T47D (cell line): ENCODE measurements around the gene HNRNPM.

Source experiments
- DNase-seq, 2 experiments: peaks; one replicate each; pipeline versions ENCODE4 v3.0.0 to v3.0.0-alpha.2; 2011 to 2012; ENCODE audit warnings: low read depth in 1 of 2, low spot score in 1 of 2
- JUND ChIP-seq: IDR thresholded peaks from 2 replicates; pipeline ENCODE4 v1.6.1; 2012; ENCODE audit warnings: low read depth
- in situ Hi-C: cut with HindIII; loops from 2 replicates; pipeline ENCODE4 v1.10.0; 2016; ENCODE audit warnings: low sequenced_read_pairs, low pct_unique_long_range_greater_than_20kb

HNRNPM gene

DNA sequence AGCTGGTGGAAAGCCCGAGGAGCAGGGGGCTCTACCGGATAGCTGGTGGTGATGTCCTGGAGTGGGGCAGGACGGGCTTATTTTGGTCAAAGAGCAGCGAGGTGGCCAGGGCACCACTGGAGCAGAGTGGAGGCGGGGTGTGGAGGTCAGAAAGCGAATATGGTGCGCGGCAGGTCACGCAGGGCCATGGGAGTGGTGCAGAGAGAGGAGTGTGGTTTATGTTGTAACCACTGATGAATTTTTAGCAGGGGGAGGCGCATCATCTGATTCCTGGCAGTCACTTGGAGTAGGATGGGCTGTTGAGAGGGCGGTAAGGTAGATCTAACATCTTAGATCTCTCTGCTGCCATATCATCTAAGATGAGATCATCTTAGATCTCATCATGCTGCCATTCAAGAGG is 70.5 kb downstream of the HNRNPM start:
- no peak for TF ChIP-seq JUND
- DNase-seq = no peak
- in situ Hi-C loops = no loop called here

DNA sequence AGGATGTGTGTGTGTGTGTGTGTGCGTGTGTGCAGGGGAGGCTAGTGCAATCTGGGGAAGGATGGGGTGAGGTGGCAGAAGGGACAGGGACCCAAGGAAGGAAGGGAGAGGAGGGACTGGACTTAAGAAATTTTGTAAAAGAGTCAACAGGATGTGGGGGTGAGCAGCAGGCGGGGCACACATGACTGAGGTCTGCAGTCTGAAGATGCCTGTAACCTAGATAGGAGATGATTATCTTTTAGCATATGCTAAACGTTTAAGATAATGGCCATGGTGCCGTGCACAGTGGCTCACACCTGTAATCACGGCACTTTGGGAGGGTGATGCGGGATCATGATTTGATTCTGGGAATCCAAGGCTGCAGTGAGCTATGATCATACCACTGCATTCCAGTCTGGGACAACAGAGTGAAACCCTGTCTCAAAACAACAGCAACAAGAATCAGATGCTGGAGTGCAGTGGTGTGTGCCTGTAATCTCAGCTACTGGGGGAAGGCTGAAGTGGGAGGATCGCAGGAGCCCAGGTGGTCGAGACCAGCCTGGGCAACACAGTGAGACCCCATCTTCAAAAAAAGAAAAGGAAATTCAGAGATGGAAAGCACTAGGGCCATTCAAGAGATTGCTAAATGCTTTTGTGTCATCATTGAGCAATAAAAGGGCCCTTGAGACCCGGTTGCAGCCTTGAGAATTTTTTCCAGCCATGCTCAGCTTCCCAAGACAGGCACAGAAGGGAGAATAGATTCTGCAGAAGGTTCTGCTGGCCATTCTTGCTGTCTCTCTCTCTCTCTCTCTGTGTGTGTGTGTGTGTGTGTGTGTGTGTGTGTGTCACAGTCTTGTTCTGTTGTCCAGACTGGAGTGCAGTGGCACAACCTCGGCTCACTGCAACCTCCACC is 73.0 kb downstream of the HNRNPM start:
- TF ChIP-seq JUND = no peak
- no peak for DNase-seq
- in situ Hi-C loops = no loop called here

- in situ Hi-C loops = no loop called here
- no peak for DNase-seq
- no peak for TF ChIP-seq JUND
These were observed 73.8 kb downstream of the HNRNPM start for GRCh38 chr19:8518536-8518935.

GRCh38 chr19:8519388-8519787 is 74.6 kb downstream of the HNRNPM start:
- DNase-seq = no peak
- TF ChIP-seq JUND = no peak
- in situ Hi-C loops = no loop called here

GRCh38 chr19:8525401-8525684 is 80.6 kb downstream of the HNRNPM start:
- DNase-seq = no peak
- in situ Hi-C loops = no loop called here
- TF ChIP-seq JUND = no peak

GRCh38 chr19:8526345-8527091 is 81.7 kb downstream of the HNRNPM start:
- TF ChIP-seq JUND = no peak
- in situ Hi-C loops = no loop called here
- DNase-seq = peak; percentile 63 to 91

GRCh38 chr19:8528500-8528899 is 83.7 kb downstream of the HNRNPM start:
- in situ Hi-C loops = no loop called here
- no peak for TF ChIP-seq JUND
- no peak for DNase-seq

- in situ Hi-C loops = no loop called here
- DNase-seq = no peak
- no peak for TF ChIP-seq JUND
These were observed 84.7 kb downstream of the HNRNPM start for GRCh38 chr19:8529369-8530006.

- in situ Hi-C loops = no loop called here
- no peak for DNase-seq
- TF ChIP-seq JUND = no peak
These were observed 85.4 kb downstream of the HNRNPM start for GRCh38 chr19:8530061-8530679.

DNA sequence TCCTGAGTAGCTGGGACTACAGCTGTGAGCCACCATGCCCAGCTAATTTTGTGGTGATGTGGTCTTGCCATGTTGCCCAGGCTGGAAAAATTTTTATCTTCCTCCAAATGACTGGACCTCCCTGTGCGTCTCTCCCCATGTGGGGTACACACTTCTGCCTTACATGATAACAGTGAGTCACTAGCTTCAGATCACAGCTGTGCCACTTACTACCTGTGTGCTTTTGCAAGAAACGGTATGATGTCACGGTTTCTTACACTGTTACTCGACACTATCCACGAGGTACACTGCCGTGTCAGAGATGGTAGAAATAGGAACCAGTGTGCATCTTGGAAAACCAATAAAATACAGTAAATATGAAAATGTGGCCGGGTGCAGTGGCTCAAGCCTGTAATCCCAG is 86.7 kb downstream of the HNRNPM start:
- TF ChIP-seq JUND = no peak
- DNase-seq = no peak
- in situ Hi-C loops = no loop called here

DNA sequence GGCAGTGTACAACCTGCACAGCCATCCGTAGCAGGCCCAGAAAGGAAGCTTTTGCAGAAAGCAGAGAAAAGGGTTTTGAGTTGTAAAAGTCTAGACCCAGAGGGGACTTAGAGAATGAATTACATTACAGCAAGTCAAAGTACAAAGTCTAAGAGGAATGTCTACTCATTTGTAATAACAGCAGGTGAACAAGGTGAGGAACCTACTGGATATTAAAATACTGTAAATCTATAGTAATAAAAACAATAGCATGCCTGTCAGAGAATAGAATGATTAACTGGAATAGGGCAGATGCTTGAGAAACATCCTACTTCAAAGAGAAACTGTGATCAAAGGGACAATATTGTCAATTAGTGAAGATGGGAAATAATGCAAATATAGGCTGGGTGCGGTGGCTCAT is 87.5 kb downstream of the HNRNPM start:
- in situ Hi-C loops = no loop called here
- DNase-seq = no peak
- TF ChIP-seq JUND = no peak

GRCh38 chr19:8536282-8536681 is 91.5 kb downstream of the HNRNPM start:
- DNase-seq = no peak
- TF ChIP-seq JUND = no peak
- in situ Hi-C loops = no loop called here

DNA sequence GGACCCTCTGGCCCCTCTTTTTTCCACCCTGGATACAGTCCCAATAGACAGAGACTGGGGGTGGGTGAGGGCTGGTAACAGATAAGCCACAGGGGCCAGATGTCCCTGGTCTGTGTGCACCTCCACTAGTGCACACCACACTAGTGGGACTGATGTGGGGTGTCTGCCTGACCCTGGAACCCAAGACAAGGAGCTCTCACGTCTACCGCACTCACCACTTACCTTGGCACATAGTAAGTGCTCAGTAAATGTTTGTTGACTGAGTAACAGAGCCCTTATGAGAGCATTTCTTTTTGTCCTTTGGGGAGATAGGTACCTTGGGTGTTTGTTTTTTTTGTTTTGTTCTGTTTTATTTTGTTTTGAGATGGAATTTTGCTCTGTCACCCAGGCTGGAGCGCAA is 92.3 kb downstream of the HNRNPM start:
- TF ChIP-seq JUND = no peak
- in situ Hi-C loops = no loop called here
- no peak for DNase-seq
